Stimulated activated CD4-positive, alpha-beta T cell treated with anti-CD3 and anti-CD28 coated beads, Interleukin-12 subunit alpha, Interleukin-12 subunit beta, amount 100 ng/mL, for 4 hours (primary cell): ENCODE results near the gene HIKESHI.

ENCODE experiments used
- DNase-seq: peaks from one replicate; pipeline ENCODE4 v3.0.0-alpha.2; 2020

HIKESHI gene

GRCh38 chr11:86380295-86381059 is 78.4 kb downstream of the HIKESHI start:
- DNase-seq = no peak

GRCh38 chr11:86383041-86383955 is 81.3 kb downstream of the HIKESHI start:
- DNase-seq = no peak

GRCh38 chr11:86386283-86386682 is 84.2 kb downstream of the HIKESHI start:
- no peak for DNase-seq

- no peak for DNase-seq
Observed at GRCh38 chr11:86386746-86387145, 84.7 kb downstream of the HIKESHI start.

- no peak for DNase-seq
Observed at GRCh38 chr11:86388198-86388597, 86.2 kb downstream of the HIKESHI start.

- DNase-seq = no peak
Observed at GRCh38 chr11:86390487-86390886, 88.4 kb downstream of the HIKESHI start.

- DNase-seq = no peak
Observed at GRCh38 chr11:86395061-86395551, 93.1 kb downstream of the HIKESHI start.
